GM12878 (cell line): ENCODE data around the gene TOR2A. TPM values are rescaled to one million over a fixed set of nuclear protein-coding genes. Genes with fewer than 3 reads are reported as not detected.
A peak's percentile ranks its signal among the peaks of the same experiment; 100 is the strongest.

ENCODE experiments used
- CEBPB ChIP-seq, 2 experiments: fragments of 150-350 bp in 1 of 2; IDR thresholded peaks; 2 replicates each; pipeline ENCODE4 v1.6.1; 2012 to 2014; ENCODE audit warnings: low read depth in 2 of 2, low read length in 2 of 2, borderline replicate concordance in 1 of 2, inconsistent platforms in 1 of 2
- CHD4 ChIP-seq: fragments of 200-600 bp; sonication (generic); IDR thresholded peaks from 2 replicates; pipeline ENCODE4 v1.6.1; 2016; ENCODE audit warnings: mild to moderate bottlenecking
- DPF2 ChIP-seq: fragments of 450-650 bp; IDR thresholded peaks from 2 replicates; pipeline ENCODE4 v1.6.1; 2017; ENCODE audit warnings: mild to moderate bottlenecking
- EED ChIP-seq: sonication (generic); IDR thresholded peaks from 2 replicates; pipeline ENCODE4 v1.6.1; 2016; ENCODE audit warnings: antibody characterized with exemption, low read depth
- NR2F1 ChIP-seq: fragments of 450-650 bp; conservative IDR thresholded peaks from 2 replicates; pipeline ENCODE4 v1.6.1; 2017; ENCODE audit warnings: mild to moderate bottlenecking
- RBBP5 ChIP-seq: fragments of 200-600 bp; sonication (generic); conservative IDR thresholded peaks from 2 replicates; pipeline ENCODE4 v1.6.1; 2016
- RFX5 ChIP-seq: IDR thresholded peaks from 2 replicates; pipeline ENCODE4 v1.6.1; 2011; ENCODE audit warnings: low read depth, low read length, improper control_type of control experiment
- SMAD5 ChIP-seq: IDR thresholded peaks from 2 replicates; pipeline ENCODE4 v1.6.1; 2016; ENCODE audit warnings: antibody characterized with exemption, low read depth
- SREBF2 ChIP-seq: IDR thresholded peaks from 2 replicates; pipeline ENCODE4 v1.6.1; 2012; ENCODE audit warnings: mild to moderate bottlenecking, low read length
- STAT1 ChIP-seq: fragments of 450-650 bp; conservative IDR thresholded peaks from 2 replicates; pipeline ENCODE4 v1.6.1; 2014; ENCODE audit warnings: antibody characterized with exemption, mild to moderate bottlenecking
- SUPT20H ChIP-seq: IDR thresholded peaks from 2 replicates; pipeline ENCODE4 v1.6.1; 2011; ENCODE audit warnings: low read depth, mild to moderate bottlenecking, low read length, moderate library complexity, borderline replicate concordance; ENCODE audit not compliant: control insufficient read depth
- TCF7 ChIP-seq: IDR thresholded peaks from 2 replicates; pipeline ENCODE4 v1.6.1; 2014; ENCODE audit warnings: antibody characterized with exemption, borderline replicate concordance
- ZNF24 ChIP-seq: fragments of 450-650 bp; IDR thresholded peaks from 2 replicates; pipeline ENCODE4 v1.6.1; 2017; ENCODE audit warnings: antibody characterized with exemption, mild to moderate bottlenecking
- polyA plus RNA-seq, 11 experiments: library from polyadenylated mRNA; depleted of rRNA in 4 of 11; unstranded in 6 of 11; stranded (reverse) in 5 of 11; fragments of >200 nt; fragmentation: Nextera tagmentation in 4 of 11; fragmentation: Illumina TruSeq in 1 of 11; extraction: Ambion mirVana in 4 of 11; extraction: Trizol in 1 of 11; gene quantifications; 1 replicate in 1 of 11; 2 replicates in 10 of 11; pipeline versions ENCODE4 v1.2.1 to v1.2.3, GENCODE V29; 2011 to 2016; ENCODE audit warnings: inconsistent platforms in 2 of 11, missing spikeins in 2 of 11, low read depth in 1 of 11
- total RNA-seq, 4 experiments: library from RNA; depleted of rRNA in 3 of 4; stranded (reverse); fragments of >200 nt in 3 of 4; fragmentation: Illumina TruSeq in 1 of 4; extraction: Trizol in 1 of 4; gene quantifications; 2 replicates each; pipeline versions ENCODE4 v1.2.1 to v1.2.3, GENCODE V29; 2013 to 2021
- TF ChIP-seq, protein P1 (sequence below): IDR thresholded peaks from 2 replicates; pipeline ENCODE4 v1.6.1; 2012; ENCODE audit warnings: low read depth, low read length, improper control_type of control experiment
- TF ChIP-seq, protein P2 (sequence below): IDR thresholded peaks from 2 replicates; pipeline ENCODE4 v1.6.1; 2012; ENCODE audit warnings: low read depth, low read length, improper control_type of control experiment
- TF ChIP-seq, protein P3 (sequence below): fragments of 450-650 bp; IDR thresholded peaks from 2 replicates; pipeline ENCODE4 v1.6.1; 2018; ENCODE audit warnings: borderline replicate concordance, mild to moderate bottlenecking; ENCODE audit not compliant: partially characterized antibody
- TF ChIP-seq, protein P4 (sequence below): fragments of 450-650 bp; IDR thresholded peaks from 2 replicates; pipeline ENCODE4 v1.6.1; 2017; ENCODE audit warnings: mild to moderate bottlenecking, low read depth, inconsistent platforms; ENCODE audit not compliant: poor library complexity, severe bottlenecking
- TF ChIP-seq, protein P5 (sequence below), 3 experiments: IDR thresholded peaks in 2 of 3; conservative IDR thresholded peaks in 1 of 3; 2 replicates each; pipeline ENCODE4 v1.5.1; 2011; ENCODE audit warnings: low read depth in 3 of 3, low read length in 3 of 3, mild to moderate bottlenecking in 3 of 3, control low read depth in 2 of 3, moderate library complexity in 2 of 3, inconsistent platforms in 1 of 3, mixed read lengths in 1 of 3; ENCODE audit not compliant: control insufficient read depth in 2 of 3, insufficient read depth in 1 of 3; ENCODE audit errors: extremely low read depth in 1 of 3
- TF ChIP-seq, protein P6 (sequence below): IDR thresholded peaks from 2 replicates; pipeline ENCODE4 v1.6.1; 2012; ENCODE audit warnings: low read depth, low read length, improper control_type of control experiment

The TOR2A gene
- total and polyA plus RNA-seq, 10 of the 15 experiments (the other 5 are each of a cell fraction or from before 2014, with no cell fraction given), result 0.52 to 23.7 (median 8.5) TPM

DNA sequence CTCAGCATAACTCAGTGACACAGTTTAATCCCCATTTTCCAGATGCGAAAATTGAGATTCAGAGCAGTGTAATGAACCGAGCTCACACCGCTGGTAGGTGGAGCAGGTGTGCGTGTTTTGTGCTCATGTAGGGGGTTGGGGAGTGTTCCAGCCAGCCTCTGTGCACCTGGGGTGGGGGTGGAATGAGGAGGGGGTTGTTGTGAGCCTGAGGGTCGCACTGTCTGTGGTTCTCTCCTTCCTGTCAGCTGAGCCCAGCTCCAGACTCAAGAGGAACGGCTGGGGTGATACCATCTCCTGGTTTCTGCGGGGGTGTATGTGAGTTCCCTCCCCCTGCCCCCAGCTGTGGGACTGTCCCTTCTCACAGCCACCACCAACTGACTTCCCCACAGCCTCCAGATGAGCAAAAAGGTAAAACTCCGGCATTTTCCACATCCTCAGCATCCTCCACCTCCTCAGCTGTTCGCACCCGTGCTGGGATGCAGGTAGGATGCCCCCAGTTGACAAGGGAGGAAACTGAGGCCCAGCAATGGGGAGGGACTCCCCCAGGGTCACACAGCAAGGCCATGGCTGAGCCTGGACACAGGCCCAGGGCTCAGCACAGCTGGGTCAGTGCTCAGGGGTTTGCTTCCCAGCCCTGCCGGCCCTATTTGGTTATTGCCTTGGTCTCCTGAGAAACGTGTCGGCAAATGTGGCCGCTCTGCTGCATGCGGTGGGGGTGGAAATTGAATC, 41.3 kb upstream of the TOR2A start (continued):
- TF ChIP-seq CEBPB (IDR thresholded peaks at IDR 0.05; ENCODE audit: borderline replicate concordance in 1 of 2, low read depth in 2 of 2, low read length in 2 of 2), result no peak
- TF ChIP-seq SREBF2, result no peak
- peak; percentile 31; the same call in 1 of the 2 replicates for TF ChIP-seq DPF2
- TF ChIP-seq RBBP5, result no peak
- TF ChIP-seq NR2F1, result 0 out of 2 replicates have a peak, but pooled peaks have one; percentile 37
- TF ChIP-seq, protein P1, sequence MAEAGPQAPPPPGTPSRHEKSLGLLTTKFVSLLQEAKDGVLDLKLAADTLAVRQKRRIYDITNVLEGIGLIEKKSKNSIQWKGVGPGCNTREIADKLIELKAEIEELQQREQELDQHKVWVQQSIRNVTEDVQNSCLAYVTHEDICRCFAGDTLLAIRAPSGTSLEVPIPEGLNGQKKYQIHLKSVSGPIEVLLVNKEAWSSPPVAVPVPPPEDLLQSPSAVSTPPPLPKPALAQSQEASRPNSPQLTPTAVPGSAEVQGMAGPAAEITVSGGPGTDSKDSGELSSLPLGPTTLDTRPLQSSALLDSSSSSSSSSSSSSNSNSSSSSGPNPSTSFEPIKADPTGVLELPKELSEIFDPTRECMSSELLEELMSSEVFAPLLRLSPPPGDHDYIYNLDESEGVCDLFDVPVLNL, result no peak
- TF ChIP-seq, protein P2, sequence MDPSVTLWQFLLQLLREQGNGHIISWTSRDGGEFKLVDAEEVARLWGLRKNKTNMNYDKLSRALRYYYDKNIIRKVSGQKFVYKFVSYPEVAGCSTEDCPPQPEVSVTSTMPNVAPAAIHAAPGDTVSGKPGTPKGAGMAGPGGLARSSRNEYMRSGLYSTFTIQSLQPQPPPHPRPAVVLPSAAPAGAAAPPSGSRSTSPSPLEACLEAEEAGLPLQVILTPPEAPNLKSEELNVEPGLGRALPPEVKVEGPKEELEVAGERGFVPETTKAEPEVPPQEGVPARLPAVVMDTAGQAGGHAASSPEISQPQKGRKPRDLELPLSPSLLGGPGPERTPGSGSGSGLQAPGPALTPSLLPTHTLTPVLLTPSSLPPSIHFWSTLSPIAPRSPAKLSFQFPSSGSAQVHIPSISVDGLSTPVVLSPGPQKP, result no peak
- TF ChIP-seq RFX5, result no peak
- no peak for TF ChIP-seq SMAD5
- TF ChIP-seq EED, result peak; percentile 57; the same call in 1 of the 2 replicates
- TF ChIP-seq, protein P3, sequence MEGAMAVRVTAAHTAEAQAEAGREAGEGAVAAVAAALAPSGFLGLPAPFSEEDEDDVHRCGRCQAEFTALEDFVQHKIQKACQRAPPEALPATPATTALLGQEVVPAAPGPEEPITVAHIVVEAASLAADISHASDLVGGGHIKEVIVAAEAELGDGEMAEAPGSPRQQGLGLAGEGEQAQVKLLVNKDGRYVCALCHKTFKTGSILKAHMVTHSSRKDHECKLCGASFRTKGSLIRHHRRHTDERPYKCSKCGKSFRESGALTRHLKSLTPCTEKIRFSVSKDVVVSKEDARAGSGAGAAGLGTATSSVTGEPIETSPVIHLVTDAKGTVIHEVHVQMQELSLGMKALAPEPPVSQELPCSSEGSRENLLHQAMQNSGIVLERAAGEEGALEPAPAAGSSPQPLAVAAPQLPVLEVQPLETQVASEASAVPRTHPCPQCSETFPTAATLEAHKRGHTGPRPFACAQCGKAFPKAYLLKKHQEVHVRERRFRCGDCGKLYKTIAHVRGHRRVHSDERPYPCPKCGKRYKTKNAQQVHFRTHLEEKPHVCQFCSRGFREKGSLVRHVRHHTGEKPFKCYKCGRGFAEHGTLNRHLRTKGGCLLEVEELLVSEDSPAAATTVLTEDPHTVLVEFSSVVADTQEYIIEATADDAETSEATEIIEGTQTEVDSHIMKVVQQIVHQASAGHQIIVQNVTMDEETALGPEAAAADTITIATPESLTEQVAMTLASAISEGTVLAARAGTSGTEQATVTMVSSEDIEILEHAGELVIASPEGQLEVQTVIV, result no peak
- TF ChIP-seq, protein P4, sequence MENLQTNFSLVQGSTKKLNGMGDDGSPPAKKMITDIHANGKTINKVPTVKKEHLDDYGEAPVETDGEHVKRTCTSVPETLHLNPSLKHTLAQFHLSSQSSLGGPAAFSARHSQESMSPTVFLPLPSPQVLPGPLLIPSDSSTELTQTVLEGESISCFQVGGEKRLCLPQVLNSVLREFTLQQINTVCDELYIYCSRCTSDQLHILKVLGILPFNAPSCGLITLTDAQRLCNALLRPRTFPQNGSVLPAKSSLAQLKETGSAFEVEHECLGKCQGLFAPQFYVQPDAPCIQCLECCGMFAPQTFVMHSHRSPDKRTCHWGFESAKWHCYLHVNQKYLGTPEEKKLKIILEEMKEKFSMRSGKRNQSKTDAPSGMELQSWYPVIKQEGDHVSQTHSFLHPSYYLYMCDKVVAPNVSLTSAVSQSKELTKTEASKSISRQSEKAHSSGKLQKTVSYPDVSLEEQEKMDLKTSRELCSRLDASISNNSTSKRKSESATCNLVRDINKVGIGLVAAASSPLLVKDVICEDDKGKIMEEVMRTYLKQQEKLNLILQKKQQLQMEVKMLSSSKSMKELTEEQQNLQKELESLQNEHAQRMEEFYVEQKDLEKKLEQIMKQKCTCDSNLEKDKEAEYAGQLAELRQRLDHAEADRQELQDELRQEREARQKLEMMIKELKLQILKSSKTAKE, result peak; percentile 28
- TF ChIP-seq CHD4, result no peak
- TF ChIP-seq, protein P5, sequence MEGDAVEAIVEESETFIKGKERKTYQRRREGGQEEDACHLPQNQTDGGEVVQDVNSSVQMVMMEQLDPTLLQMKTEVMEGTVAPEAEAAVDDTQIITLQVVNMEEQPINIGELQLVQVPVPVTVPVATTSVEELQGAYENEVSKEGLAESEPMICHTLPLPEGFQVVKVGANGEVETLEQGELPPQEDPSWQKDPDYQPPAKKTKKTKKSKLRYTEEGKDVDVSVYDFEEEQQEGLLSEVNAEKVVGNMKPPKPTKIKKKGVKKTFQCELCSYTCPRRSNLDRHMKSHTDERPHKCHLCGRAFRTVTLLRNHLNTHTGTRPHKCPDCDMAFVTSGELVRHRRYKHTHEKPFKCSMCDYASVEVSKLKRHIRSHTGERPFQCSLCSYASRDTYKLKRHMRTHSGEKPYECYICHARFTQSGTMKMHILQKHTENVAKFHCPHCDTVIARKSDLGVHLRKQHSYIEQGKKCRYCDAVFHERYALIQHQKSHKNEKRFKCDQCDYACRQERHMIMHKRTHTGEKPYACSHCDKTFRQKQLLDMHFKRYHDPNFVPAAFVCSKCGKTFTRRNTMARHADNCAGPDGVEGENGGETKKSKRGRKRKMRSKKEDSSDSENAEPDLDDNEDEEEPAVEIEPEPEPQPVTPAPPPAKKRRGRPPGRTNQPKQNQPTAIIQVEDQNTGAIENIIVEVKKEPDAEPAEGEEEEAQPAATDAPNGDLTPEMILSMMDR (IDR thresholded peaks at IDR 0.05 in 2 of 3, conservative IDR thresholded peaks at IDR 0.05 in 1 of 3; ENCODE audit: control insufficient read depth in 2 of 3, extremely low read depth in 1 of 3, insufficient read depth in 1 of 3, low read depth in 3 of 3, low read length in 3 of 3), result 0 out of 6 replicates have a peak, but pooled peaks of 1 of the 3 experiments have one; percentile 3
- TF ChIP-seq ZNF24, result no peak
- TF ChIP-seq, protein P6, sequence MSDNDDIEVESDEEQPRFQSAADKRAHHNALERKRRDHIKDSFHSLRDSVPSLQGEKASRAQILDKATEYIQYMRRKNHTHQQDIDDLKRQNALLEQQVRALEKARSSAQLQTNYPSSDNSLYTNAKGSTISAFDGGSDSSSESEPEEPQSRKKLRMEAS, result no peak
- TF ChIP-seq STAT1, result no peak
- TF ChIP-seq TCF7, result no peak
- TF ChIP-seq SUPT20H, result no peak
